AG08396 (cell line): ENCODE data around the gene SHFL.

Experiments
- DNase-seq: peaks from one replicate; pipeline ENCODE4 v3.0.0; 2012; ENCODE audit warnings: low spot score, mixed read lengths

Gene SHFL

DNA sequence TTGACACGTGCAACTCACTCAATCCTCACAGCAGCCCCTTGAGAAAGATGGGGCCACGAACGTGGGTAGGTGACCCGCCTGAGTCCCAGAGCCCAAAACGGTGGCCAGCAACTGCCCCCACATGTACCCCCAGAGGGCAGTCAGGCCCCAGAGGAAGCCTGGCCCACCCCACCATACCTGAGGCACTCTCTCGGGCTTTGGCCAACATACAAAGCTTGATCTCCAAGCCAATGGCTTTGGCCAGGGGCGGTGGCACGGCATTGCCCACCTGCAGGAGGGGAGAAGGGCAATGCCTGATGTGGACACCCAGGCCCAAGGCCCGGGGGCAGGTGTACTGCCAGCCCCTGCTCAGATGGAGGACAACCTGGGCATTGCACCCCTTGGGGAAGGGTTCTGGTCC is 47.9 kb downstream of the SHFL start:
- no peak for DNase-seq

DNA sequence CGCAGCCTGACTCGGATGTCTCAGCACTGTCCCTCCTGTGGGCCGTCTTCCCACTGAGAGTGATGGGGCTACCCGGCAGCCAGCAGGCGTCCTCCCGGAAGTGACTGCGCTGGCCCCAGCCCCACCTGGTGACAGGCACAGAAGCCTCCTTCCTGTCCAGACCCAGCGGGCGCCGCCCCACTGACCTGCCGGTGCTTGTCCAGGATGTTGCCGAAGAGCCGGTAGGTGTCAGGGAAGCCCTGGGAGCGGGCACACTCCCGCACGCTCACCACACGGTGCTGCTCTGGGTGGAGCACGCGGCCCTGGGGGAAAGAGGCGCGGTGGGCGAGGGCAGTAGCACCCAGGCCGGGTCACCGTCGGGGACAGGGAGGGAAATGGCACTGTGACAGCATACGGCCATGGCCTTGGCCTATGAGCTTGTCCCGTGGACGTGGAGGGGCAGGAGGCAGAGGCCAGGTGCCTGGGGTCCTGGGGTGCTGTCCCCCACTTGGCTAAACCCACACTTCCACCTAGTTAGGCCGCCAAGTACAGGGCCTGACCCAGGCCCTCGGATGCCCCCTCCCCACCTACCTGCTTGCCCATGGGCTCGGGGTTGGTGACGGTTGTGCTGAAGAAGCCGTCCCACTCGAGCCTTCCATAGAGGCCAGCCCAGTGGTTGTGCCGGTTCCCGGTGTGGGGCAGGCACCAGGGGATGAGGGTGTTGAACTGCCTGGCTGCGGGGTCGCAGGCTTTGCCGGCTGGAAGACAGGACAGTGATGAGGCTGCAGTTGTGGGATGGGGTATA is 49.6 kb downstream of the SHFL start:
- no peak for DNase-seq

DNA sequence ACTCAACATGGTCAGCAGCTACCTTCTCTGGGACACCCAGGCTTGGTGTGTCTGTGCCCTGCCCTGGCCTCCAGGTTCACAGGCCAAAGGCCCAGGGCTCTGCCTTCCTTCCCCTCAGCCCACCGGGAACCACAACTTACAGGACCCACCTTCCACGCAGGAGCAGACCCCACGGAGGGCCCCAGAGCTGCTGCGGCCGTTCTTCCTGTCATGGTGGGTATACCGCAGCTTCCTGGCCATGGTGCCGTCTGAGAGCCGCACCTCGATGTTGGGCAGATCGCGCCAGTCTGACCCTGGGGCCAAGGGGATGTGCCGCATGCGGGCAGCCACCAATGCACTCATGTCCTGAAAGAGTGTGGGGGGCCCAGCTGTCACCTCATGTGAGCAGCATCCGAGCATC is 50.8 kb downstream of the SHFL start:
- DNase-seq: no peak

DNA sequence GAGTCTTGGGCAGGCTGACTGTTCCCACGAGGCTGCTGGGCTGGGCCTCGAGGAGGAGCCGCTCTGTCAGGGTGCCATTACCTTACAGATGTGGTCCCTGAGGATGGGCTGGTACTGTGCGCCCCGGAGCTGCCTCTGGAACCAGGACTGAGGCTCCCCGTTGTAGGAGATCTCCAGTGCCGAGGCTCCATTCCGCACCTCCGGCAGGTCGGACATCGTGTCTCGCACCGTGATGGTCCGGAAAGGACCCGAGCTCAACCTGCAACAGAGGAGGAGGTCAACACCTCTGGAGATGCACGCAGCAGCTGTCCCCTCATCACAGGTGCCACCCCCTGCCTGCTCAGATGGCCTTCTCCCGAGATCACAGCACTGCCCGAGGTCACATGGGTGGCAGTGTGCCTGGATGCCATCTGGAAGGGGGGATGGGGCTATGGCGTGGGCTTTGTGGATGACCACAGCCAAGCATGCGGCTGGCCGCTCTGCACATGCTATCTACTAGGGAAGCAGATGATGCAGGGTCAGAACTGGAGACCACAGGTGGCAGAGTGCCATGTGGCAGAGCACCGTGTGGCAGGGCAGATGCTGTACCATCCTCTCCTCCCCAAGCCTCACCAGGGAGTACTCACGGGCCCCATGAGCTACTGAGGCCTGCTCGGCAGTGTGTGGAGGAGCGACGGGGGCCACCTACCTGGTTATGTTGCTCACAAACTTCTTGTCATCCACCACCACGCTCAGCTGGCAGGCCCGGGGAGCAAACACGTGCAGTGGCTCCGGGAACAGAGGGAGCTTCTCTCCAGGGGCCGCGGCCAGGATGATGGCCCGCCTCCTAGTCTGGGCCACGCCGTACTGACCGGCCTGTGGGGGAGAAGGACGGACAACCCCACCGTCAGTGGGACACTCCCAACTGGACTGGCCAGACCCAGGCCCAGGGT is 51.9 kb downstream of the SHFL start:
- no peak for DNase-seq

DNA sequence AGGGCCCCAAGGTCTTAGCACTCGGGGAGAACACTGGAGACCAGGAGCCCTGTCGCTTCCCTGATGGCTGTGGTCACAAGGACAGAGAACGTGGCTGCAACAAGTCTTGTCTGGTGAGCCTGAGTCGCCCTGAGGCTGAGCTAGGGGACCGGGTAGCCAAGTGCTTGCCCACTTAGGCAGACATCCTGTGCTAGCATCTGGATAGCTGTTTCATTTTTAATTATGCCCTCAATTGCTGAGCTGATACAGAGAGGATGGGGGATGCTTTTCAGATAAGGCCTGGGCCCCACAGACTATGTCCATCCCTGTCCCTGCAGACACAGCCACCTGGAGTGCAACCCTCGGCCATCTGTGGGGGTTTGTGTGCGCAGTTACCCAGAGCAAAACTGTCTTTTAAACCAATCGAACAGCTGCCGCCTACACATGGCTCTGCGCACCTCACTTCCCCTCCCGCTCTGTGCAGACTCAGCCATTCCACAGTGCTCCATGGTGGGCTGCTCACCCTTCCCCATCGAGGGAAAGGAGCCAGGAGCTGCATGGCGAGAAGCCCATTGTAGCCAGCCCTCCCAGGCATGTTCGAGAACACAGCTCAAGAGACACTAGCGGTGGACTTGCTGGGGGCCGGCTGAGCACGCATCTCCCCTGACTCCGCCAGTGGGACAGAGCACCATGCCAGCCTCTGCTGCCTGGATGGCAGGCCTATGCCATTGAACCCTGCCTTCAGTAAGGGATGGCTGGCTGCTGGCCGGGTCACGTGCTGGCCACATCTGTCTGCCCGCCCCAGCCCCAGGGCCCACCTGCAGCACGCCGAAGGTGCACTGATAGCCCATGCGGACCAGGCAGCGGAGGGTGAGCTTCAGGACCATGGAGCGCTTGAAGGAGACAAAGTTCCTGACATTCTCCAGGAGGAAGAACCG is 53.0 kb downstream of the SHFL start:
- DNase-seq: no peak

DNA sequence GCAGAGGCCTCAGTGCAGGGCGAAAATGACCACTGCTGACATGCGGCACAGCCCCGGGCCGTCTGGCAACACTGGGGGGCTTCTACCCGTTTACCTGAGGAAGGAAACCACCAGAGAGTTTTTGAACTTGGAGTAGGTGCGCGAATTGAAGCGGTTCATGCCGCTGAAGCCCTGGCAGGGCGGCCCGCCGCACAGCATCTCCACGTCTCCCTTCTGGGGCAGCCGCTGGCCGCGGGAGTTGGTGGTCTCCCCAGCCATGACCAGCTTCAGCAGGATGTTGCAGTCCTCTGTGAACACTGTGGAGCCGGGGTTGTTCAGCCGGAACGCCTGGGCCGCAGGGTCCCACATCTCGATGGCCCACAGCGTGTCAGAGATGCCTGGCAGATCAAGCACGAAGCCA is 53.8 kb downstream of the SHFL start:
- no peak for DNase-seq

DNA sequence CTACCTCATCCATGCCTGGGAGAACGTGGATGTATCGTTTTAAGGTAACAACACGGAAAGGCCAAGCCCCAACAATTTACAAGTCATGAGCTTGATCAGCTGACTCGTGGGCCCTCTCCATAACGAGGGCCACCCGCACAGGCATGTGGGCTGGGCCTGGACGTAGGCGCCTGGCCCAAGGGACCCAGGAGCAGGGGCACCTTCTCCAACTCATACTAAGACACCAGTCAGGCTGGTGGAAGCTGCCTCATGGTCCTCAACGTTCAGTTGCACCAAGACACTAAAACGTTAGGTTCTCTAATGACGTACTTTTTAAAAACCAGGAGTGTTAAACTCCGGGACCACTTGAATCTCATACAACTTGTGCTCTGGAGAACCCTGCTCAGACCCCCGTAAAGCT is 55.4 kb downstream of the SHFL start:
- no peak for DNase-seq

DNA sequence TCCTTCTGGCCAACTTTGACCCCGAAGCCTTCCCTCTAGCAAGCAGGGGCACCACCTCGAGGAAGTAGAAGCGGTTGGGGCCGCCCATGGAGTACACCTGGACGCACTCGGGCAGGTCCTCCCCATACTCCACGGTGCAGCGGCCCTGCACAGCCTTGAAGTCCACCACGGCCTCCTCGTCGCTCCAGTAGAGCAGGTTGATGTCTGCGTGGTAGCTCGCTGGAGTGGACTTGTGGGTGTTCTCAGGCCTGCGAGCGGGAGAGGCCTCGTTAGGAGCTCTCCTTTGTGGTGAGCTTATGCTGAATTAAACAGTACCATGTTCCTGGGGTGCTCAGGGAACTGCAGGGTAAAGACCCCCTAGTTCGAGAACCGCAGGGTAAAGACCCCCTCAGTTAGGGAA is 55.9 kb downstream of the SHFL start:
- no peak for DNase-seq
